Right cardiac atrium (tissue), 5 donors: Measurements from ENCODE around the gene ZCCHC13. TPM values are rescaled to one million over a fixed set of nuclear protein-coding genes. Genes with fewer than 3 reads are reported as not detected.
"Not testable (repeated sequence)": the region's sequence is repeated elsewhere in the genome, so short reads cannot be mapped to it uniquely, and the experiment has no call there.

ENCODE experiments used
- ATAC-seq, 2 donors: fragments of 200-7000 bp; cut with Tn5 transposase; one replicate each; pipeline versions ENCODE4 v1.8.0 to v1.9.1; 2020; ENCODE audit warnings: moderate library complexity in 2 of 2, mild to moderate bottlenecking in 1 of 2
- DNase-seq, 3 donors: peaks; one replicate each; pipeline ENCODE4 v3.0.0-alpha.2; 2020
- H3K27ac ChIP-seq: one replicate; pipeline ENCODE4 v1.5.1; 2013; ENCODE audit warnings: mild to moderate bottlenecking, low read length, control low read depth, moderate library complexity
- H3K27me3 ChIP-seq: one replicate; pipeline ENCODE4 v1.6.1; 2013; ENCODE audit not compliant: control insufficient read depth, insufficient read depth
- H3K4me1 ChIP-seq: one replicate; pipeline ENCODE4 v1.6.1; 2013; ENCODE audit warnings: low read length; ENCODE audit not compliant: control insufficient read depth, insufficient read depth
- H3K4me3 ChIP-seq: one replicate; pipeline ENCODE4 v1.5.1; 2013; ENCODE audit warnings: low read length, control low read depth
- H3K9me3 ChIP-seq: one replicate; pipeline ENCODE4 v1.6.1; 2013; ENCODE audit warnings: low read length; ENCODE audit not compliant: control insufficient read depth
- WGBS: extraction: QIAGEN DNeasy Blood & Tissue Kit; methylation state at CpG from one replicate; pipeline ENCODE4 v1.1.7; 2013; 5-methylcytosine and 5-hydroxymethylcytosine counted together
- intact Hi-C, 4 donors: fragments of 100-400 bp; cut with DNase I; formaldehyde crosslinking; loops; one replicate each; pipeline versions ENCODE4 v1.11.0 to v1.14.0; 2022 to 2023
- polyA plus RNA-seq: library from polyadenylated mRNA; stranded (reverse); fragments of 200-250 nt; gene quantifications from one replicate; pipeline ENCODE4 v1.2.3, GENCODE V29; 2013
- total RNA-seq, 4 donors: library from RNA; stranded (reverse); fragmentation: NEBNext Ultra II Directional; extraction: Animal tissue kit (Norgen Biotek cat#: 25700); gene quantifications; one replicate each; pipeline ENCODE4 v1.2.1, GENCODE V29; 2021
- donor health status: healthy with polysubstance abuse.
- donor health status: DM: no; HTN: yes; CAD: no.
- donor health status: DM: no; HTN: no; CAD: no.
- donor health status: DM: no; HTN: yes; CAD: no; lungs with severe emphysema.
- donor health status: DM: yes; HTN: yes; CAD: no.

The ZCCHC13 gene
- total and polyA plus RNA-seq, 5 donors: not detected

GRCh38 chrX:74286950-74287740 lies 16.8 kb upstream of the ZCCHC13 start:
- intact Hi-C loops: no loop called here
- Histone ChIP-seq H3K9me3 (no peaks in the 10 kb centered on the region), H3K4me1 (peaks cover 2% of the 10 kb centered on the region), H3K27ac (no peak overlapping the region), H3K4me3 (no peak overlapping the region), H3K27me3 (no peaks in the 10 kb centered on the region)
- no peak for ATAC-seq
- no peak for DNase-seq
- 80% methylated on average over 5 of the region's 5 CpGs for WGBS

GRCh38 chrX:74291577-74291963 lies 12.4 kb upstream of the ZCCHC13 start:
- H3K27ac ChIP-seq: peak overlapping the region; percentile 100
- DNase-seq (no peak), ATAC-seq (no peak)
- no peaks in the 10 kb centered on the region for H3K9me3 ChIP-seq
- WGBS: 0% methylated on average over 6 of the region's 6 CpGs
- H3K27me3 ChIP-seq: no peaks in the 10 kb centered on the region
- H3K4me1 ChIP-seq: no peaks in the 10 kb centered on the region
- peak overlapping the region; percentile 98 for H3K4me3 ChIP-seq
- intact Hi-C loops: no loop called here

GRCh38 chrX:74291964-74292807 lies 11.8 kb upstream of the ZCCHC13 start:
- H3K4me1 ChIP-seq: no peaks in the 10 kb centered on the region
- H3K4me3 ChIP-seq: peak overlapping the region; percentile 98
- peak overlapping the region; percentile 100 for H3K27ac ChIP-seq
- H3K27me3 ChIP-seq: no peaks in the 10 kb centered on the region
- no peaks in the 10 kb centered on the region for H3K9me3 ChIP-seq
- ATAC-seq (peak; percentile 96), DNase-seq (peak; percentile 89 to 96 (median 94))
- intact Hi-C loops: no loop called here
- WGBS: under 1% methylated on average over 42 of the region's 42 CpGs

- H3K4me3 ChIP-seq: peak overlapping the region; percentile 98
- H3K9me3 ChIP-seq: no peaks in the 10 kb centered on the region
- ATAC-seq (no peak), DNase-seq (no peak)
- H3K27me3 ChIP-seq: no peaks in the 10 kb centered on the region
- H3K4me1 ChIP-seq: no peaks in the 10 kb centered on the region
- intact Hi-C loops: no loop called here
- peak overlapping the region; percentile 97 for H3K27ac ChIP-seq
- 0% methylated on average over 9 of the region's 9 CpGs for WGBS
Measured at GRCh38 chrX:74292808-74293123, 11.2 kb upstream of the ZCCHC13 start.

GRCh38 chrX:74293343-74293946 lies 10.5 kb upstream of the ZCCHC13 start:
- WGBS: 2% methylated on average over 25 of the region's 25 CpGs
- intact Hi-C loops: no loop called here
- peak; percentile 85 to 86 for ATAC-seq

GRCh38 chrX:74295101-74295500 lies 8.9 kb upstream of the ZCCHC13 start:
- H3K27ac ChIP-seq: no peak overlapping the region
- intact Hi-C loops: no loop called here
- 91% methylated on average over 3 of the region's 3 CpGs for WGBS
- no peaks in the 10 kb centered on the region for H3K27me3 ChIP-seq
- DNase-seq: no peak
- H3K4me1 ChIP-seq: no peaks in the 10 kb centered on the region
- no peak overlapping the region for H3K4me3 ChIP-seq
- ATAC-seq: no peak
- no peaks in the 10 kb centered on the region for H3K9me3 ChIP-seq

More at GRCh38 chrX:74293343-74293946, 10.5 kb upstream of the ZCCHC13 start:
- Histone ChIP-seq H3K27me3 (no peaks in the 10 kb centered on the region), H3K4me1 (no peaks in the 10 kb centered on the region), H3K9me3 (no peaks in the 10 kb centered on the region), H3K27ac (peak overlapping the region; percentile 97), H3K4me3 (peak overlapping the region; percentile 98)
- DNase-seq: peak; percentile 81 to 92 (median 90)

- H3K27ac ChIP-seq: no peak overlapping the region
- intact Hi-C loops: no loop called here
- no peak for ATAC-seq
Measured at GRCh38 chrX:74297766-74298165, 6.2 kb upstream of the ZCCHC13 start.

GRCh38 chrX:74300869-74301268 lies 3.1 kb upstream of the ZCCHC13 start:
- no peak for DNase-seq
- no peaks in the 10 kb centered on the region for H3K27me3 ChIP-seq
- WGBS: 87% methylated on average over 4 of the region's 4 CpGs
- H3K27ac ChIP-seq: no peak overlapping the region
- no peak for ATAC-seq
- intact Hi-C loops: no loop called here
- no peaks in the 10 kb centered on the region for H3K4me1 ChIP-seq
- no peak overlapping the region for H3K4me3 ChIP-seq
- no peaks in the 10 kb centered on the region for H3K9me3 ChIP-seq

More at GRCh38 chrX:74297766-74298165, 6.2 kb upstream of the ZCCHC13 start:
- Histone ChIP-seq H3K9me3 (no peaks in the 10 kb centered on the region), H3K27me3 (no peaks in the 10 kb centered on the region), H3K4me3 (no peak overlapping the region), H3K4me1 (no peaks in the 10 kb centered on the region)
- no peak for DNase-seq
- 93% methylated on average over 4 of the region's 4 CpGs for WGBS

GRCh38 chrX:74318672-74319071 lies 14.7 kb downstream of the ZCCHC13 start:
- no peak for ATAC-seq
- intact Hi-C loops: no loop called here
- Histone ChIP-seq H3K9me3 (no peaks in the 10 kb centered on the region), H3K27me3 (no peaks in the 10 kb centered on the region), H3K4me1 (no peaks in the 10 kb centered on the region), H3K4me3 (no peak overlapping the region), H3K27ac (no peak overlapping the region)
- DNase-seq: no peak
- WGBS: 89% methylated on average over 4 of the region's 4 CpGs

- intact Hi-C loops, H3K4me1 ChIP-seq, H3K4me3 ChIP-seq, ATAC-seq, H3K9me3 ChIP-seq, H3K27me3 ChIP-seq, DNase-seq, H3K27ac ChIP-seq: not testable (repeated sequence)
- WGBS: 55% methylated on average over 2 of the region's 2 CpGs
Measured at GRCh38 chrX:74319321-74319720, 15.3 kb downstream of the ZCCHC13 start.

- no peak overlapping the region for H3K27ac ChIP-seq
- H3K9me3 ChIP-seq: no peaks in the 10 kb centered on the region
- H3K4me1 ChIP-seq: no peaks in the 10 kb centered on the region
- no peak overlapping the region for H3K4me3 ChIP-seq
- intact Hi-C loops: no loop called here
- ATAC-seq (no peak), DNase-seq (no peak)
- no peaks in the 10 kb centered on the region for H3K27me3 ChIP-seq
- 94% methylated on average over 27 of the region's 27 CpGs for WGBS
Measured at GRCh38 chrX:74321191-74321590, 17.2 kb downstream of the ZCCHC13 start.
